Coronary artery (tissue), 2 donors: ENCODE results near the gene C15orf40.

ENCODE experiments used
- DNase-seq: peaks from one replicate; pipeline ENCODE4 v3.0.0-alpha.2; 2017; ENCODE audit warnings: low spot score
- H3K27ac ChIP-seq, 2 donors: fragments of 200-600 bp; sonication (generic); one replicate each; pipeline ENCODE4 v1.5.1; 2016 to 2019
- H3K4me3 ChIP-seq: fragments of 200-600 bp; sonication (generic); 2 replicates; pipeline ENCODE4 v1.5.1; 2016; ENCODE audit warnings: mild to moderate bottlenecking, moderate library complexity
- CTCF ChIP-seq: fragments of 200-600 bp; sonication (generic); IDR thresholded peaks from one replicate; pipeline ENCODE4 v1.5.1; 2019; ENCODE audit warnings: antibody characterized with exemption

The C15orf40 gene

DNA sequence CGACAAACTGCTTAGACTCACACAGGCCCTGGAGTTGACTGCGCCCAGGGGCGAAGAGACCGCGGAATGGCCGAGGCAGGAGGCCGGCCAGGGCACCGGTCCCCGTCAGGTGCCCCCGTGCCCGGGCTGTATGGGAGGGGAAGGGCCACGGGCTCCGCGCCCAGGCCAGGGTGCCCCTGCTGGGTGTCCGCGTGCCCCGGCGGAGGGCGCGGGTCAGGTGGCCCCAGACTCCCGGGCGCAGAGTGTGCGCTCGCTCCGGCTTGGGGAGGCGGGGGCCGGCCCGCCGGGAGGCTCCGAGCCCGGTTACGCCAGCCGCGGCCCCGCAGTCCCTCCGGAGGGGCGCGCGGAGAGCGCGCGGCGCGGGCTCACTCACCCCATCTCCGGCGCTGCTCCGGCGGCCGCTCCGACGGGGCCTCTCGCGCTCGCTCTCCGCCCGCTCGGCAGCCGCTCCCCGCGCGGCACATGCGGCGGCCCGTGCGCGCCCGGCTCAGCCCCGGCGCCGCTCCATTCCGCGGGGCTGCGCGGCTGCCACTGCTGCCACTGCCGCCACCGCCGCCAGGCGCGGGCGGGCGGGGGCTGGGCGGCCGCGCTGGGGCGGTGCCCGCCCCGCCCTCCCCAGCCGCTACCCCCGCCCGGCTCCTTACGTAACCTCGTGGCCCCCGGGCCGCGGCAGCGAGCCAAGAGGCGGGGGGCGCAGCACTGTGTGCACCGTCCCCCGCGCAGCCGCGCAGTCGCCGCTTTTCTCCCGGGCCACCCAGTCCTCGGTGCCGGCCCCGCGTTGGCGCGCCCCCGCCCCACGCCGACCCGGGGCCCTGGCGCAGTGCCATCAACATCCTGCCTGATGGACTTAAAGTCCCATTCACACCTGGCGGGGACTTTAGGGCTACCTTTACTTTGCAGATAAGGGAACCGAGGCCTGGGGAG is 59.0 kb downstream of the C15orf40 start, which contains the start of gene HOMER2:
Gene HOMER2 (minus strand): TSS at position 563 of the 924 bp plus-strand sequence. CDS start 185 bp downstream, at position 378.
- no peak for TF ChIP-seq CTCF
- DNase-seq: no peak
- H3K4me3 ChIP-seq: peak within 1 kb of the TSS; percentile 83
- no peak within 1 kb of the TSS for H3K27ac ChIP-seq

DNA sequence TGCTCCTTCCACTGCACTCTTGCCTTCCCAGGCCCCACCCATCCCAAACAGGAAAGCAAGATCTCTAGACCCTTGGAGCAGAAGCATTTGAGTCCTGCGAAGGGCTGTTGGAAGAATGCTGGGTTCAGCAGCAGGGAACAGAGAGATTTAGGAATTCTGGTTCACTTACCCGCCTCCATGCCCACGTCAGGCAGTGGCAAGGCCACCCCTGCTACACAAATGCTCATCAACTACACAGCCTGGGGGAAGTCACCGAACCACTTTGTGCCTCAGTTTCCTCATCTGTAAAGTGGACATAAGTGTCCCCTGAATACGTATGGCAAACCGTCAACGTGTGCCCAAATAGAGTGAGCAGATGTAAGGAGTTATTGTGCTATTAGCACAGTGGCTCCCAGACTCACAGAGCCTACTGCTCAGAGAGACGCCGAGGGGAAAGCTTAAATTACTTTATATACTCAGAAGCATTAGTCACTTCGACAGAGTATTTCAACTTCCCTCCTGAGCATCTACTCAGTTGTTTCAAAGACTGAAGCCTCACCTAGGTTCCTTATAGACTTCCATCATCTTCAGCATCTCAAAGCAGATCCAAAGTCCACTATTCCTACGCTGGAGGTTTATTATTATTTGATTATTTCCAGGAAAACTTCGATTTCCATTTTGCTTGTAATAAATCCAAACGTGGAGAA is 59.8 kb downstream of the C15orf40 start:
- Histone ChIP-seq H3K4me3 (peak overlapping the region; percentile 83), H3K27ac (no peak overlapping the region)
- DNase-seq: no peak
- TF ChIP-seq CTCF: no peak

GRCh38 chr15:82950746-82951370 is 60.6 kb downstream of the C15orf40 start:
- H3K4me3 ChIP-seq: no peak overlapping the region
- no peak overlapping the region for H3K27ac ChIP-seq
- TF ChIP-seq CTCF: no peak
- DNase-seq: no peak

DNA sequence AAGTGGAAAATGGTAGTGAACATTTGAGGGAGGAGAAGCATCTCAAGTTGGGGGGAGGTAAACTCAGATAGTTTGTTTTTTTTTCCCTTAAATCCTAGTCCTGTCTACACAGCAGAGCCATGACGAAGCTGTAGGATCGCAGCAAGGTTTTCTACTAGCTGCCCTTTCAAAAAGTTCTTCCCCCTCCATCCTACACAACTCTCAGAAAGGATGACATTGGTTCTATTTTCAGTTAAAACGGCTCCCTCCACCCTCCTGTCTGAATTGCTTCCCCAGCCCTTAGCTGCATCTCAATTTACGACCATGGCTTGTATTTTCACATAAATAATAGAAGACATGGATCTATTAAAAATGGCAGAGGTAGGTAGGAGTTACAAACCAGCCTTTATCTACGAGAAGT is 61.1 kb downstream of the C15orf40 start:
- DNase-seq: no peak
- no peak overlapping the region for H3K27ac ChIP-seq
- no peak for TF ChIP-seq CTCF
- no peak overlapping the region for H3K4me3 ChIP-seq

DNA sequence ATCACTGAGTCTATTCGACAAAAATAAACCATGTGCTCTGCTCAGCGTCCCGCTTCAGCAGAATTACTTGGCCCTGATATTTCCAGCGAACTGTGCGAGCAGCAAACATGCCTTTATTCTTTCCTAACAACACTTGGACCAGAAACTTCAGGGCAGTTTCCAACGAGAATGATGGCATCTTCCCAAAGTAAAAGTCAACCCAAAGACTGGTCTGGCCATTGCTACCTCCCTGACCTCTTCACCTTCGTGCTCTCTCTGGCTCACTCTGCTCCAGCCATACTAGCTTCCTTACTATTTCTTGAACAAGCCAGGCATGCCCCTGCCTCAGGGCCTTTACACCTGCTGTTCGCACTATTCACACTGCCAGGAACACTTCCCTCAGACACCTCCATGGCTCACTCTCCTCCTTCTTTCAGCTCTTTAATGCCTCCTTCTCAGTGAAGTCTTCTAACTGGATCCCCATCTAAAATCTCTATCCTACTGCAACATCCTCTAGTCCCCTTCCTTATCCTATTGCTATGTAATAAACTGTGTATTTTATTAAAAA is 65.2 kb downstream of the C15orf40 start:
- Histone ChIP-seq H3K4me3 (no peak overlapping the region), H3K27ac (no peak overlapping the region)
- no peak for DNase-seq
- no peak for TF ChIP-seq CTCF

- Histone ChIP-seq H3K27ac (no peak overlapping the region), H3K4me3 (no peak overlapping the region)
- DNase-seq: no peak
- TF ChIP-seq CTCF: no peak
Observed at GRCh38 chr15:82945326-82945725, 66.1 kb downstream of the C15orf40 start.
